Right renal cortex interstitium (tissue), 3 donors: Measurements from ENCODE around the gene PLEKHA3. TPM values are rescaled to one million over a fixed set of nuclear protein-coding genes. Genes with fewer than 3 reads are reported as not detected.
A peak's percentile ranks its signal among the peaks of the same experiment; 100 is the strongest.
"Not testable (repeated sequence)": the region's sequence is repeated elsewhere in the genome, so short reads cannot be mapped to it uniquely, and the experiment has no call there.

Source experiments
- DNase-seq, 3 donors: peaks; one replicate each; pipeline ENCODE4 v3.0.0-alpha.2; 2013; ENCODE audit warnings: low read depth in 3 of 3, low spot score in 2 of 3
- polyA plus RNA-seq, 3 donors: library from polyadenylated mRNA; unstranded; fragments of 120-200 nt; gene quantifications; one replicate each; pipeline ENCODE4 v1.2.1, GENCODE V29; 2013; ENCODE audit not compliant: insufficient read length in 3 of 3

Gene PLEKHA3
- polyA plus RNA-seq: 10 to 100 TPM; 32.5 to 36.5 (median 34.3) TPM

DNA sequence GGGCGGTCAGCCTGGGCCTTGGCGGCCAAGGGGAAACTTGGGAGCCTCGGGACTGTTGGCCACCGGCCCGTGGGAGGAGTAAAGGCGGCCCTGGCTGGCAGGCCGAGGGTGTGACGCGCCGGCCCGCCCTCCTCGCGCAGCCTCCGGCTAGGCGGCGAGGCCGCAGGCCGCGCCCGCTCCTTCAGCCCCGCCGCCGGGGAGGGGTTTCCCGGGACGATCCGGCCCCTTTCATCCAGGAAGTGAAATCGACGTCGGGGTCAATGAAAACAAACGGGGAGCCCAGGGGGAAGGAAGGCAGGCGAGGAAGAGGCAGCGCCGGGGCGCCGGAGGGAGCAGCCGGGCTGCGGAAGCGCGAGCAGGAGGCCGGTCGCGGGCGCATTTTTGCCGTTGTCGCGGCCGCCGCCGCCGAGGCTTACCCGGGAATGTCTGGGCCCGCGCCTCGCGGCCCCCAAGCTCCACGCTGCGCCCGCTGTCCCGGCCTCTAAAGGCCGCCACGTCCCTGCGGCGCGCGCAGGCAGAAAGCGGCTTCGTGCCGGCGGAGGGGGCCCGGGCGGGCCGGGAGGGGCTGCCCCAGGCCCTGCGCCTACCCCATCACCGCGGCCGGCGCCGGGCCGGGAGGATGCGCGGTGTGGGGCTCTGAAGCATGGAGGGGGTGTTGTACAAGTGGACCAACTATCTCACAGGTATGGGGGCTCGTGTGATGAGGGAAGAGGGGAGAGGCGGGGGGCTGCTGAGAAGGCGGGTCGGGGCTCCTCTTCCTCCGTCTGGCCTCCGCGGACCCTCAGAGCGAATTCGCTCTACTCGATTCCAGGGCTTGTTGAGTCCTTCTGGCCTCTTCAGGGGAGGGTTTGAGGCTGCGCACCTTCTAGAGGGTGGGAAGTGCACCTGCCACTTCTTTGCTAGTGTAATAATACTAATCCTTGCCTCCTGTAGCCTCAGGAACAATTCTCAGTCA, at the start of gene PLEKHA3:
Gene PLEKHA3, plus strand, starts transcription at position 231 of the 955 bp plus-strand sequence. Its CDS starts 413 bp downstream, at position 644.
- DNase-seq: peak; percentile 68 to 79 (median 76)

DNA sequence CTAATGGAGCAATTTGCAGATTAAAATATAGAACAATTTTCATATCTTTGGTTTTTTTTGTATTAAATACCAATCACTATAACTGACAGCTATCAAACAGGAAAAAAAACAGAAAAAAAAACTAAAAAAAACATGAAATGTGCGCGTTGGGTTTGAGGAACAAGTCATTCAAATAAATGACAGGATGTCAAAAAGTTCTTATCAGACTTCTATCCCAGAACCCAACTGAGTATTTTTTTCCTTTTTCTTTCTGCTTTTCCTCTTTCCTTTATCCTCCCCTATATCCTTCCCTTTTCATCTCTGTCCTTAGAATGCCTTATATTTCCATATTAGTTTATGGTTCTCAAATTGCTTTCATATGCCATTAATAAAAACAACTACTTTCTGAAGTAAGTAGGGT, 43.6 kb upstream of the PLEKHA3 start:
- no peak for DNase-seq

- no peak for DNase-seq
Measured at GRCh38 chr2:178441426-178441825, 38.8 kb upstream of the PLEKHA3 start.

DNA sequence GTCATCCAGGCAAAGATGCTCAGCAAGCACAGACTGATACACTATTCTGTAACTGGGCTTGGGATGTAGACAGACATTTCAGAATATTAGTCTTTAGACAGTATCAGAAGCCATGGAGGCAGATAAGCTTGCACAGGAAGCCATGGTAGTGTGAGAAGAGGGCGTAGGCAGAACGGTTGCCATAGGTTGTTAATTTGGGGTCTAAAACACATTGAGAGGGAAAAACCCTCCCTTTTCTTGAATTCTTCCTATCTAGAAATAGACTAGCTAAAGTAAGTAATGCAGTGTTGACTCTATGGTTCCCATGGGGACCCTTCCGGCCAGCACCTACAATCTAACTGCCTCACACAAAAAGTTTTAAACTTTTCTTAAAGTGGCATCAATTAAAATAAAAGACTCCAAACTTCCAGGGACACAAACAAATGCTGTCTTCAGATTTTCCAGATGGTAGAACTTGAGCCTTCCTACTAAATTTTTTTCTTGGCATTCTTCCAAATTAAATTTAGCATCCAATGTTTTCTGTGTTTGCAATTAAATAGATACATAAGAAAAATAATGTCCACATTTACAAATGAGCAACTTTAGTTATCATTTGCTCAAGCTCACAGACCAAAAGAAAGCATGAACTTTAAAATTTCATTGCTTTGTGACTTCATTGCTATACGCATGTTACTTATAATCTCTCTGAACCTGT, 31.1 kb upstream of the PLEKHA3 start:
- no peak for DNase-seq

DNA sequence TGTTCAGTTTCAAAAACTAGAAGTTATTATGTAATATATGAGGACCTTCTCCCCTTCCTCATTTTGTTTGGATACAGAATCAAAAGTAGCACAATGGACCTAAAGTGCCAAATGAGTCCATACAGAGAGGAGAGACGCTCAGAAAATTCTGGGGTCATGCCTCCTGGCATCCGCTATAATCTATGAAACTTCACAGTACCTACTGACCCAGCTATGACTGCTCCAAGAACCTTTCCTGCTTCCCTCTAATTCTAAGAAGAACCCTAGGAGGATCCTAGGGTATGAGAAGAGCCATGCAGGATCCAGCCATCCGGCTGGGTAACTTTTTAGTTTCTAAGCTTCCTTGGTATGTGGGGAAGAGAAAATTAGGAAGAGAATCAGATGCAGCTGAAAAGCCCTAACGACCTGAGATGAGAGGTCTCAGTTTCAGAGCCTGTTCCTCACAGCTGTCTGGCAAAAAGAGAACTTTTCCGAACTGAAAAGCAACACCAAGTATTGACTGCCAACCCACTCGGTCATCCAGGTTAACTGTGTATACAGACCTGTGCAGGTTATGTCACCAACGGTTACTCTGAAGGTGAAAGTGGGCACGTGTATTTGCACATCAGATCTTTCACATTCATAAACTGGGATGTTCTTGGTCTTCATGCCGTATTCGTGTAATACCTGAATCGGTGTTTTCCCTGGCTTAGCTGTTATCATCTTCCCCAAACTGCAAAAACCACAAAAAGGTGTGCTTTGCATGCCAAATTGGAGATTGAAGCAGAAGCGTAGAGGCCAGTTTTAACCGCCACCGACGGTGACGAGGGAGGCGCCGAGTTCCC, 30.3 kb upstream of the PLEKHA3 start:
- DNase-seq: no peak

DNA sequence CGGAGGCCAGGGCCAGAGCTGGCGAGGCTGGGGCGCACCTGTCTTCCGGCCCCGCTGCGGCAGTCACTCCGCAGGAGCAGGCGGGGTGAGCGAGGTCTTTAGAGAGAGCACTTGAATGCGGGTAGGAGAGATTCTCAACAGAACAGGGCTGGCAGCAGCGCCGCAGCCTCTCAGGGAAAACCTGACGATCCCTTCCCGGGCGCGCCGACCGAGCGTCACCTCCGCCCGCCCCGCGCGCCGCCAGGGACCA, 29.8 kb upstream of the PLEKHA3 start:
- no peak for DNase-seq

- DNase-seq: peak; percentile 94 to 95 (median 95)
Measured at GRCh38 chr2:178450774-178451525, 29.3 kb upstream of the PLEKHA3 start, which contains the start of the genes PJVK and PRKRA. Gene PJVK (plus strand): TSS chr2:178451378. CDS start chr2:178453410, 2,032 bp downstream. Gene PRKRA (minus strand): TSS chr2:178451175. CDS start chr2:178451030, 145 bp downstream.

- no peak for DNase-seq
Measured at GRCh38 chr2:178452334-178452733, 27.9 kb upstream of the PLEKHA3 start.

DNA sequence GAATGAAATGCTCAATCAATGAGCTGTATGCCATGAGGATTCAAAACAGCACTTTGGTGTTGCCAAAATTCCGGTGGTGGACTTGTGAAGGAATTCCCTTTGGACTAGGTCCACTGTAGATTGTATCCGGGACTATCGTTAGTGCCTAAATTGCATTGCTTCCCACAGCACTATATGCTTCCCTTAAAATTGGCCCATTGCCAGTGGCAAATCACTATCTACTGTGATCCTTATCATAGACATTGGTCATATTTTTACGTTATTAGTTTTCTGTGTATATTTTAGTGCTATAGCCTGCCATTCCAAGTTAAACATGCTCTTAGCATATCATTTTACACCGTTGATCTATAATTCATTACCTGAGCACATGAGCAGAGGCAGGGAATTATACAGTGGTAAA, 27.4 kb upstream of the PLEKHA3 start:
- no peak for DNase-seq

GRCh38 chr2:178455947-178456346, 24.3 kb upstream of the PLEKHA3 start:
- DNase-seq: no peak

- DNase-seq: no peak
Measured at GRCh38 chr2:178457390-178457886, 22.8 kb upstream of the PLEKHA3 start.

- DNase-seq: no peak
Measured at GRCh38 chr2:178469219-178469849, 10.9 kb upstream of the PLEKHA3 start.

DNA sequence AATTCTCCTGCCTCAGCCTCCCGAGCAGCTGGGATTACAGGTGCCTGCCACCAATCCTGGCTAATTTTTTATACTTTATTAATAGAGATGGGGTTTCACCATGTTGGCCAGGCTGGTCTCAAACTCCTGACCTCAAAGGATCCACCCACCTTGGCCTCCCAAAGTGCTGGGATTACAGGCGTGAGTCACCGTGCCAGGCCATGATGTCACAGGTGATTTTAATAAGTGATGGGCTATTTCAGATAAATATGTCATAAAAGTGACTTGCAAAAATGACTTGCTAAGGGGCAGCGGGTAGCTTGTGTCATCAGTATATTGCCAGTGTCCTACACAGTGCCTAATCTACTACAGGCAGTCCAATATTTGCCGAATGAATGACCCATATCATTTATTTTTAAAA, 8.9 kb upstream of the PLEKHA3 start:
- not testable (repeated sequence) for DNase-seq

DNA sequence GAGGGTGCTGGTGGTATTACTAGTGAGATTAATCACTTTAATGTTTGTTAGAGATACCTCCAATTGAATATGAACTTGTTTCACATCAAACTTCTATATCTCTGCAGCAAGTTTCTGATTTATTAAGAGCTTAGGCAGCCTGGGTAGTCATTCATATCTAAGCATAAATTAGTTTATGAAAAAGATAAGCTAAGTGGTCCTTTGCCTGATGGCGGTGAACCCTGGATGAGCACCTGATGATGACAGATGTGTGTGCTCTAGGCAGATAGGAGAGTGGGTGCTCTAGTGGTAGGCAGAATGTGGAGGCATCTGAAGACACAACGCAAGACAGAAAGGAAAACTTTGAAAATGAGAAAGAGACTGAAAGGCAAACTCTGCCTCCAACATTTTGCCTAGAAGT, 6.9 kb upstream of the PLEKHA3 start:
- DNase-seq: no peak

DNA sequence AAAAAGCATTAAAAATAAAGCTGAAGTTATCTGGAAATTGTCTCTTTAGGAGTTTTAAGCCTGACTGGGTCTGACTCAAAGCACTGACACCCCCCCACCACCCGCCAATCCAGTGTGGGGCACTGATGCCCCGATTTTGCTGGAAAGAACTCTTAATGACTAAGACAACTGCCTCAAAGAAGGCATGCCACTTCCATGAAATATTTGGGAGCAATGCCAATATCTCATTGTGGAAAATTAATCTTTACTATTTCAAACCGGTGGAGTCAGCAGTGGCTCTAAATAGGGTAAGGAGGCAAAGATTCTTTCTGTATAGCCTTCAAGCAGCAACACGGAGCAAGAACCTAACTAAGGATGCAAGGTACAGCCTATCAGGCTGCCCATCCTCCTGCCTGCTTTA, 6.3 kb upstream of the PLEKHA3 start:
- DNase-seq: no peak

- DNase-seq: no peak
Measured at GRCh38 chr2:178474560-178474959, 5.7 kb upstream of the PLEKHA3 start.

DNA sequence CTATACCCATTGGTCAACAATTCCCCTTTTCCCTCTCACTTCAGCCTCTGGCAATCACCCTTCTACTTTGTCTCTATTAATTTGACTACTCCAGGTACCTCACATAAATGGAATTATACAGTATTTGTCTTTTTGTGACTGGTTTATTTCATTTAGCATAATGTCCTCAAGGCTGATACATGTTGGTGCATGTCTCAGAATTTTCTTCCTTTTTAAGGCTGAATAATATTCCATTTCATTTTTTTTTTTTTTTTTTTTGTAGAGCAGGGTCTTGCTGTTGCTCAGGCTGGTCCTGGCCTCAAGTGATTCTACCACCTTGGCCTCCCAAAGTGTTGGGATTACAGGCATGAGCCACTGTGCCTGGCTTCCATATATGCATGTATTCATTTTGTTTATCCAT, 3.8 kb upstream of the PLEKHA3 start:
- DNase-seq: no peak

GRCh38 chr2:178477443-178478129, 2.7 kb upstream of the PLEKHA3 start:
- no peak for DNase-seq

DNA sequence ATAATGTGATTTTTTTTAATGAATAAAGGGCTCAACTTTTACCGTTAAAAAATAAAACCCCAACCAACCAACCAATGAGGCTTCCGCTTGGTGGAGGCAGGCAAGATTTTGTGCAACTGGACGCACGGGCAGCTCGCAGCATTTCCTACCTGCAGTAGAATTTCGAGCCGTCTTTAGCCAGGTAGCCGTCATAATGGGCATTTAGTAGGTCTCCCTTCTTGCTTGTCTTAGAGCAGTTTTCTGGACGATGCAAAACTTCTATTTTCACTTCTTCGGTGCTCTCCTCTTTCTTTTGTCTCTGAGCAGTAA, 2.2 kb upstream of the PLEKHA3 start:
- DNase-seq: no peak
